ENCODE results near the gene DYNC1LI2.

DNA sequence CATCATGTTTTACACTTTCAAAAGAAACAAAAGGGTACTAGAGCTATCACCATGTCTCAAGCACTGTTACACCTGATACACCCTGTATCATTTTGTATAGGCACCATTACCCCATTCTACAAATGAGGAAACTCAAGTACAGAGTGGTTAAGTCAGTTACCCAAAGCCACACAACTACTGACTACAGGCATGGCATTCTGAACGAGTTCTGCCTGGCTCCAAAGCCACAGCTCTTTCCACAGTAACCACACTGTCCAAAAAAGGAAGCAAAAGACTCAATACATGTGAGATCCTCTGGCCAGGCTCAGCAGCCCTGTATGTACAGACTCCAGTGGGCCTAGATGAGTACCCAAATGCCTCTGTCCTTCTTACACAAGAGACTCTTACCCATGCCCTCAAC, 4.7 kb downstream of the DYNC1LI2 start:
- TF ChIP-seq, protein P1, sequence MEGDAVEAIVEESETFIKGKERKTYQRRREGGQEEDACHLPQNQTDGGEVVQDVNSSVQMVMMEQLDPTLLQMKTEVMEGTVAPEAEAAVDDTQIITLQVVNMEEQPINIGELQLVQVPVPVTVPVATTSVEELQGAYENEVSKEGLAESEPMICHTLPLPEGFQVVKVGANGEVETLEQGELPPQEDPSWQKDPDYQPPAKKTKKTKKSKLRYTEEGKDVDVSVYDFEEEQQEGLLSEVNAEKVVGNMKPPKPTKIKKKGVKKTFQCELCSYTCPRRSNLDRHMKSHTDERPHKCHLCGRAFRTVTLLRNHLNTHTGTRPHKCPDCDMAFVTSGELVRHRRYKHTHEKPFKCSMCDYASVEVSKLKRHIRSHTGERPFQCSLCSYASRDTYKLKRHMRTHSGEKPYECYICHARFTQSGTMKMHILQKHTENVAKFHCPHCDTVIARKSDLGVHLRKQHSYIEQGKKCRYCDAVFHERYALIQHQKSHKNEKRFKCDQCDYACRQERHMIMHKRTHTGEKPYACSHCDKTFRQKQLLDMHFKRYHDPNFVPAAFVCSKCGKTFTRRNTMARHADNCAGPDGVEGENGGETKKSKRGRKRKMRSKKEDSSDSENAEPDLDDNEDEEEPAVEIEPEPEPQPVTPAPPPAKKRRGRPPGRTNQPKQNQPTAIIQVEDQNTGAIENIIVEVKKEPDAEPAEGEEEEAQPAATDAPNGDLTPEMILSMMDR (conservative IDR thresholded peaks at IDR 0.05; ENCODE audit: low read length): no peak
- TF ChIP-seq EZH2phosphoT487 (IDR thresholded peaks at IDR 0.05; ENCODE audit: borderline replicate concordance): no peak

All from Loucy (cell line).